Coronary artery (tissue), 2 donors: Measurements from ENCODE around the gene LGALS7B.
"Not testable (repeated sequence)": the region's sequence is repeated elsewhere in the genome, so short reads cannot be mapped to it uniquely, and the experiment has no call there.

Experiments
- DNase-seq: peaks from one replicate; pipeline ENCODE4 v3.0.0-alpha.2; 2017; ENCODE audit warnings: low spot score
- H3K27ac ChIP-seq, 2 donors: fragments of 200-600 bp; sonication (generic); one replicate each; pipeline ENCODE4 v1.5.1; 2016 to 2019
- H3K4me3 ChIP-seq: fragments of 200-600 bp; sonication (generic); 2 replicates; pipeline ENCODE4 v1.5.1; 2016; ENCODE audit warnings: mild to moderate bottlenecking, moderate library complexity
- CTCF ChIP-seq: fragments of 200-600 bp; sonication (generic); IDR thresholded peaks from one replicate; pipeline ENCODE4 v1.5.1; 2019; ENCODE audit warnings: antibody characterized with exemption

Gene LGALS7B

GRCh38 chr19:38763795-38764220, 25.2 kb upstream of the LGALS7B start:
- no peak overlapping the region for H3K27ac ChIP-seq
- H3K4me3 ChIP-seq, result no peak overlapping the region
- no peak for TF ChIP-seq CTCF
- DNase-seq, result no peak

GRCh38 chr19:38765214-38765613, 23.8 kb upstream of the LGALS7B start:
- no peak for TF ChIP-seq CTCF
- DNase-seq, result no peak
- Histone ChIP-seq H3K27ac (no peak overlapping the region), H3K4me3 (no peak overlapping the region)

GRCh38 chr19:38766276-38767047, 22.5 kb upstream of the LGALS7B start:
- TF ChIP-seq CTCF, result no peak
- DNase-seq, result no peak
- no peak overlapping the region for H3K4me3 ChIP-seq
- H3K27ac ChIP-seq, result no peak overlapping the region

GRCh38 chr19:38769635-38770211, 19.3 kb upstream of the LGALS7B start:
- TF ChIP-seq CTCF, result peak; percentile 90
- Histone ChIP-seq H3K4me3 (peak overlapping the region; percentile 59), H3K27ac (peak overlapping the region in 1 of 2 donors; percentile 66)
- peak; percentile 90 for DNase-seq

GRCh38 chr19:38770228-38770948, 18.6 kb upstream of the LGALS7B start:
- not testable (repeated sequence) for DNase-seq
- H3K4me3 ChIP-seq, result peak overlapping the region; percentile 59
- H3K27ac ChIP-seq, result peak overlapping the region in 1 of 2 donors; percentile 66

- DNase-seq, H3K4me3 ChIP-seq, H3K27ac ChIP-seq: not testable (repeated sequence)
Observed at GRCh38 chr19:38770949-38771275, 18.1 kb upstream of the LGALS7B start.

GRCh38 chr19:38771569-38771968, 17.4 kb upstream of the LGALS7B start:
- not testable (repeated sequence) for DNase-seq, H3K4me3 ChIP-seq, H3K27ac ChIP-seq

GRCh38 chr19:38773469-38774177, 15.4 kb upstream of the LGALS7B start, which contains the start of gene LGALS7:
Gene LGALS7 (minus strand): TSS chr19:38773517. CDS start chr19:38773492, 25 bp downstream.
- TF ChIP-seq CTCF, result no peak
- Histone ChIP-seq H3K4me3 (no peak within 1 kb of the TSS), H3K27ac (no peak within 1 kb of the TSS)
- DNase-seq, result no peak
